Activated CD8-positive, alpha-beta memory T cell treated with anti-CD3 and anti-CD28 coated beads for 4 hours (primary cell): ENCODE results near the gene RND3.

Experiments used
- DNase-seq, 2 donors: peaks; one replicate each; pipeline ENCODE4 v3.0.0-alpha.2; 2020; ENCODE audit warnings: low read depth in 2 of 2

The RND3 gene

DNA sequence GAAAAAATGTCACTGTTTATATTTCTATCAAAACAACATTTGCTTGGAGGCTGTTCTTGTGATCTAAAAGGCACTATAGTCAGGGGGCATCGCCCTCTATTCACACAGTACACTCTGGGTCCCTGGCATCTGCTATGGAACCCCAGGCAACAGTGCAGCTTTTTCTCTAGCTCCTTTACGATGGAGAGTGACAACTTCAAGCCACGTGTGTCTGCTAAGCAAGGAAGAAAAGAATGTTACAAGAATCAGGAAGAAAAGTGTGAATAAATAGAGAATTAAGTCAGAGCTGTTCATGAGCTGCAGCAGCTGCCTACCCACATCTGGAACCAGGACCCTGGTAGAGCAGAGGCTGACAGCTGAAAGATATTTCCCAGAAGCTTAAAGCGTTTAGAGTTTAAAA is 11.2 kb downstream of the RND3 start:
- no peak for DNase-seq

DNA sequence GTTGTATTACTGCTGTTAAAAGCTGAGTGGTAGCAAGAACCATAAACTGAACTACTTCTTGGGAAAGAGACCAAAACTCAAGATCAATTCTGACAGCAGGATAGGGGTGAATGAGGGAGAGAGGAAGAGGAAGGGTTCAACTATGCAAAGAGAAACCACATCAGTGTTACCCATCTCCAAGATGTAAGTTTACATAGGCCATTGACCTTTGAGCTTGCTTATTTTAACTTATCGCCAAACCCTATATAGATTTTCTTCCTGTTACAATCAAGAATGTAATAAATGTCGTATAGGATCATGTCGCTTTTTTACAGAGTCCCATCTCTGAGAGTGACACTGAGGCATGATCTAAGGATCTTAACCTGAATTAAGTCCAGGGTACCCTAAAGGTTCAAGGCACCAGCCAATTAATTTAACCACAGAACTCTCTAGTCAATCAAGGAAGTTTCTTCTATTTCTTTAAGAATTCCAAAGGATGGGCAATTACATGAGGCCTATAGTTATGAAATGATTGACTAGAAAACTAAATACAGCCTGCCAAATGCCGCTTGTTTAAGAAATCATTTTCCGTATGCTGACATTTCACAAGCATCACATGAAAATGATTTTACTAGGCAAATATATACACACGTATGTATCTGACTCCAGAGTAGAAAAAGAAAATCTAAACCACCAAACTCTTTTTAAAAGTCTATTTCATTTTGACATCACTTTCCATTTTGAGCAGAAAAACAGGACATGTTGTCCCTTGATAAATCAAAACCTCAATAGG is 11.8 kb downstream of the RND3 start:
- no peak for DNase-seq

DNA sequence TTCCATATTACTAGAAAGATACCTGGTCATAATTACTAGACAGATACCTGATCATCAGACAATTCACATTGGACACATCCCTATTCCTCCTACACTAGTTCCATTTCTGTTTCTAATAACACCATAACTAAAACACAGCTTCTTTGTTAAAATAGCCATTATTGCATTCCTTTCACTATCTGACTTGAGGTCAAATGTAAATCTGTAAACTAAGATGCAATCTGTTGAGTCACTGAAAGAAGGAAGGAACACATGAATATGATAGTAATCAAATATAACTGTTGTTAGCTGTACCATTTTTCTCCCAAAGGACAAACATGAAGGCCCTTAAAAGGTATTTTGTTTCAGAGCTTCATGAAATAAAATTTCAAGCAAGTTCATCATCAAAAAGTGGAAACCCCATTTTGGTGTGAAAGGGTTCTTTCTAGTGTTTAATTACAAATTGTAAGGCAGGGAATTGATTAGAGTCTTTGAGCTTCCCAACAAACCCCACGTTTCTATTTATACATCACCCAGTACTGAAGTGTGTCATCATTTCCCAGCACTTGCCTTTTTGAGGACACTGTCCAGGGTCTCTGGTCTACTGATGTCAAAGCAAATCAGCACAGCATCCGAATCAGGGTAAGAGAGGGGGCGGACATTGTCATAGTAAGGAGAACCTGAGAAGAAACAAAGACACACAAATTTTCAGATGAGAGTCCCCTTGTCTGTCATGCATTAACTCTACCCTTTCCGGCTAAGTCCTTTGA is 13.0 kb downstream of the RND3 start:
- DNase-seq, result no peak

DNA sequence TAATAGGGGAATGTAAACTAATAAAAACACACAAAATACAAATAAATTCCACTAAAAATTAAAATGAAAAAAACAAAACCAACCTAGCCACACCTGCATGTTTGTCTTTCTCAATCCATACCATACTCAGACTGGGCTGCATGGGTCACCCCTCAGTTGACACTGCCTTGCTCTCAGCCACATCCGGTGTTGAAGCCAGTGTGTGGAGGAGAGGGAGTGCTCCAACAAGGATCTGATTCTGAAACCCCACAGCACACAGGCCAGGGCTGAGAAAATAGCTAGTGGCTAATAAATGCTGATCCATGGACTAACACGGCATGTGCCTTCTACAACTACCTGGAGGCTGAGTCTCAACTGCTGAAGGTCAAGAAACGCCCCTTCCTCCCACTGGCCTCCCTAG is 13.7 kb downstream of the RND3 start:
- DNase-seq, result no peak

DNA sequence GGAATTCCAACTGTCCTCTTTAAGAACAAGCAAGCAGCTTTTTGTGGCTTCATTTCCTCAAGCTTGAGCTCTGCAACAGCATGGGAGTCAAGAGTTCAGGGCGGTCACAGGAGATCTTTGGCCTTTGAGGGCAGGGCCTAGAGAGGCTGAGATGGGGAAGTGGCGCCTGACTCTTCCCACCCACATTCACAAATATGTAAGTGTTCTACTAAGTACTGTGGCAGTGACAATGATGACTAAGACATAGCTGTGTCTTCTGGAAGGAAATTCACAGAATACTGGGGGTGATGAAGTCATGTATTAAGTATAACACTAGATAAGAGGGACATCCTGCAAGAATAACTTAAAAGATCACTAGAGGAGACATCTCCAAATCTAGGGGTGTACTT is 15.0 kb downstream of the RND3 start:
- no peak for DNase-seq

DNA sequence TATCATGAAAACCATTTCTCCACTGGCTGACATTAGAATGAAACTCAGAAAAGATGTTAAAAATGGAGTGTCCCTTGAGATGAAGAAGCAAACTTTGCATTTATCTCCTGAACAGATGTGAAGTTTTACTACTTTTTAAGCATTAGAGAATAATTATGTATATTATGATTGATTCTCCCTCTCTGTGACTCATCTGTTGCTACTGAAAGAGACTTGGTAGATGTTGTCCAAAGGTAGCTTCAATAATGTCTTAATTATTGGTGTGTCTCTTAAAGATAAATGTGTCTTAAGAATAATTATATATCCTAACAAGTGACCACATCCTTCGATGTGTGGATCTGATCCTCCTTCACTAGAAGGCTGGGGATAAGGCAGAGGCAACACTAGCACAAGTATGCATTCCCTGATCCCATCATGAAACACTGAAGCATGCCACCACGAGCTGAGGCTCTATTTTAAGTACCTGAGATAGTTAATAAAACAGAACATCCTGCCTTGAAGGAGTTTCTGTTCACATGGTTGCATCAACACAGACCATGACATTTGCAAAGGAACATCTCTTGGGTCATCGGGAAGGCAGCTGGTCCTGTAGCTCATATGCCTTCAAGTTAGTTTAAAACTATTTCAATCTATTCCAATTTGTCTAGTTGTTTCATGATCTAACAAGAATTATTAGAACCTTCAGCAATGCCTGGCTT is 15.5 kb downstream of the RND3 start:
- DNase-seq, result no peak

DNA sequence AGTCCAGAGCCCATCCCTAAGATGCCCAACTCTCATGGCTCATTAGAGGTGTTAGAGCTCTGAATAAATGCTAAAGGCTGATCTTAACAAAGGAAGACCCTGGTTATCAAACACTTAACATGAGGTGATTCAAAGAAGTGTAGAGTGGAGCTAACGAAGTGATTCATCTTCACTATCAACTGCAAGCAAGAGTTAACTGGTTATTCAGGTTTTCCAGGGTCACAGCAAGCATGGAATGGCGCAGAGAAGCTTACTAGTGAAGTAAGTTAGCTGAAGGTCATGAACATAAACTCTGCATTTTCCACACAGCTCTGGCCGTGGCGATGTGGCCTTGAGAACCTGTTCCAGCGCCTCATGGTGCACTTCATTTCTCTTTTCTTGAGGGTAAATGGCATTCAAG is 17.0 kb downstream of the RND3 start:
- DNase-seq, result no peak

DNA sequence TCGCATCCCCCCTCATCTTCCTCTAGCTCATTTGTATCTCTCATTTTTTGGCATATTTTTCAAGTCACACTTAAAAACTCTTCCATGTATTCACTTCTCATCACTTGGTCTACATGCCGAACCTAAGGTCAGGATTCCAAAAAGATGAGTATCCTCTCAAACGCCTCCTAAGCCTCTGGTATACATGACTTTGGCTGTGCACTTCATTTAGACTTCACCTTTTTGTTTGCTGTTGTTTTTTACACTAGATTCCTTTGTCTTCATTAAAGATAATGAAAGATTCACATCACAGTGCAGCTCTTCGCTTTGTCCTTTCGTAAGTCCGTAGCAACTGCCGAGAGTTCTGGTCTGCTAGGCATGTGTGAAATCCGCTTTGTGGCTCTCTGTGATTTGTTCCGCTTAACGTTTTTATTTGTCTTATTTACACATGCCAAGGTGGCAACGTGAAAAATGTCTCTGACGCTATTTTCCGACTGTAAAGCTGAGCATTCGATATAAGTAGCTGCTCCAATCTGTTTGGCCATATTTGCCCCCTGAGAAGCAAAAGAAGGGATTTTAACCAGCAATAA is 17.7 kb downstream of the RND3 start:
- no peak for DNase-seq

DNA sequence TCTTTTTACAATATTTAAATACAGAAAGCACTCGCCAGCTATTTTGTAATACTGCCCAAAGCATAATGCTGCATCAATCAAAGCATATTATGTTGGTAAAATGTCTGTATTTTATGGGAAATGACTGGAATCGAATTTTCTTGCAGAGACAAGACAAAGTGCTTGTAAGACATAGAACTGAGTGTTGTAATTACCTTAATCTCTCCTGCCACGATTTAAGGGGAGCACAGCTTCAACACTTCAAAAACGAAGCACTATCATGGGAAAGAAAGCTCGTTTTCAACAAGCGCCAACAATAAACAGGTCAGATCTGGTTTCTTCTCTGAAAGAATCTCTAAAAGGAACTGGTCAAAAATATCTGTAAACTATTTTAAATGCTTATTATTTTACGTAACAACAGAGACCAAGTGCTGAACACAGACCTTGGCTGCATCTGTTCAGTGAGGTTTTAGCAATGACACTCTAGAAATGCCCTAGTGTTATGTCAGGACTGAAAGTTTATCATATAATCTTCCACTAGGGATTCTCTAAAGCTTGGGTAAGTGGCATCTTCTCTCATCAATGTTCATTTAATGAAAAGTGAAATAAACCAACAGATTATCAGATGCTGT is 19.0 kb downstream of the RND3 start:
- no peak for DNase-seq

DNA sequence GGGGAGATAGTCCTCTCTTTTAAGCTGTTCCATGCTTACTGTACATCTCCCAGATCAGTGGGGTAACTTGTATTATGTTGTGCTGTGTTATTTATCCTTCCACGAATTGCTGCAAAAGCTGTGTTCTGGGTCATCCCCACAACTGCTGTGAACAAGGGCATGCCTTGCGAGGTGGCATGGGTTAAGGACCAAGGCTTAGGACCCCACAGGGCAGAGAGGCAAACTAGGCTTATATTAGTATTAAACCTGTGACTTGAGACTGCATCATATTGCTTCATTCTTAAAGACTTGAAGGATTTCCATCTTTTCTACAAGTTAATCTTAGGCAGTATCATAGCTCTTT is 19.9 kb downstream of the RND3 start:
- no peak for DNase-seq

DNA sequence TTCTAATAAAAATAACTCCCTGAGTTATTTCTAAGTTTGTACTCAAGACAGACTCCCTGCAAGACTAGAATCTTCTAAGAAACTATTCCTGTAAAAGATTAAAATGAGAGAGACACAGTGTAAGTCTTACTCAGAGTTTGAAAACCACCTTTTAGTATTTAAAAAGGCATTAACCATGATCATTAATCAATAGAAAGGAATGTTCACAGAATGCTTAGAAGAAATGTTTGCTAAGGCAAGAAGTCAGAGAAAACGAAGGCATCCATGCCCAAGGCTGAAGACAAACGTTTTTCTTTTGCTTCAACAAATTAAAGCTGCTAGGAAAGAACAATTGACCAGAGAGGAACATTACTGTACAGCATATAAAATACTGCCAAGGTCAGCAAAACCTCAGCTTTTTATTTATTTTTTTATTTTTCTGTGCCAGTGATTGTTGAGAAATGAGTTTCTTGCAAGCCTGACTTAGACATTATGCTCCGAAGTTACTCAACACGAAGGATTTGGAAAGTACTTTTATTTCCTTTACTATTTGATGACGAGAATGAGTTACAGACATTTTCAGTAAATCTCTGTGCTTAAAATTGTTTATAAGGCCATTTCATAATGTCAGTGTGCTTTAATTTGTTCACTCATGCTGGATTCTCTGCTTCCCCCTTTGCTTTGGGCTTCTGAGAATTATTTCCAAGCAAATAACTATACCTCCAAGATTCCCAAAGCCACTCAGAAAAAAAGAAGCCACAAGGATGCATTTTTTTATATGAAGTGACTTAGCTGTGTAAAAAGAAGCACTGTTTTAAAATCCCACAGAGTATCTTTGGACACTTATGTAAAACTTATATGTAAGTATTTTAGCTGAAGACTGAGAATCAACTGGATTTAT is 20.5 kb downstream of the RND3 start:
- DNase-seq, result no peak

DNA sequence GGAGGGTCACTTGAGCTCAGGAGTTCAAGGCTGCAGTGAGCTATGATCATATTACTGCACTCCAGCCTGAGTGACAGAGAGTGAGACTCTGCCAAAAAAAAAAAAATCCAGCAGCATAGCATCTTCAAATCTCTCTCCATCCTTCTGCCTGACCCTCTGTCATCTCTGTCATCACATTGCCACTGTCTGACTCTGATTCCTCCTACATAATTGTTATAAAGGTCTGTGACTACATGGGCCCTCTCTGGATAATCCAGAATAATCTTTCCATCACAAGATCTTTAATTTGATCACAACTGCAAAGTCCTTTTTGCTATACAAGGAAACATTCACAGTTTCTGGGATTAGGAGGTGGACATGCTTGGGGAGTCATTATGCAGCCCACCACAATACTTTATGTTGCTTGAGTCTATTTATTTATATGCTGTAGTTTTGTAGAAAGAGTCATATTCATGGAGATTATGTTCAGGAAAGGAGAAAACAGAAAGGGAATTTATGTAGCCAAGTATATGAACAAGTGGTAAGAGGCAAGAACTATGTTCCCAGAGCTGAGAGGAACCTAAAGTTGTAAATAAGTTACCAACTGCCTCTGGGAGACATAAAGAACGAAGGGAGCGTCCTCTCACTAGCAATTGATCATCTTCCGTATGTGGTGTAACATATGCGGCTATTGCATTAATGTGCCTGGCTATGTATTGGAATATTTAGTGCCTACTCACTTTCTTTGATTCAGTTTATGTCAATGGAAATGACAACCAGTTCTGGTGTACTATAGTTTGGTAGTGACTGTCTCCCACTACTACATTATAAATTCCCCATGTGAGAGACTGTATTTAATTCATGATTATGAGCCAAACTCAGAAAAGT is 21.5 kb downstream of the RND3 start:
- no peak for DNase-seq

DNA sequence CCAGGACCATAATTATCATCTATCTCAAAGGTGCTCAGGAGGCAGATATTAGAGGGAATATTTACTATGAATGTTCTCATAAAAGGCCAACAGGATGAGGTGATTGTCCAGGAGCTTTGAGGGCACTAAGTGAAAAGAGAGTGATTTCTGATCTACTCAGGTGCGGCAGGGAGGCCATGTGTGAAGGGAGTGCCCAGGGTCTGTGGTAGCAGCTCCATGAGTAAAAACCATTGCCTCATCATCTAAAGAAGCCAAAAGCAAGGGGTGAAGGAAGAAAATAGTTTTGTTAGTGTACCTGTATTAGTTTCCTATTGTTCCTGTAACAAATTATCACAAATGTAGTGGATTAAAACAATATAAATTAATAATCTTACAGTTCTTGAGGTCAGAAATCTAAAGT is 22.5 kb downstream of the RND3 start:
- no peak for DNase-seq

DNA sequence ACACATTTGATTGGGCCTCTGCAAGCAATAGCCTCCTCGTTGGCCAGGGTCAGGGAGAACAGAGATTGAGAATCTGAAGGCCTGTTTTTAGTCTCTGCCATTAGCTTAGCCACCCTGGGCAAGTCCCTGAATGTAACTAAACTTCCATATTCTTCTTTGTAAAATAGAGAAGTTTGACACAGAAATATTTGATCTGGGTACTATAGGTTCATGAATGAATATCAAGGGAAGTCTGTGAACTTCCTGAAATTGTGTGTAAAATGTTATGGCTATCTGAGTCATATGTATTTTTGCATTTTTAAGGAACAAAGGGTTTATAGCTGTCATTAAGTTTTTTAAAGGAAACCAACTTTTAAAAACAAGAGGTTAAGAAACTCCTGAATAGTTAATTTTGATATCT is 23.2 kb downstream of the RND3 start:
- no peak for DNase-seq

DNA sequence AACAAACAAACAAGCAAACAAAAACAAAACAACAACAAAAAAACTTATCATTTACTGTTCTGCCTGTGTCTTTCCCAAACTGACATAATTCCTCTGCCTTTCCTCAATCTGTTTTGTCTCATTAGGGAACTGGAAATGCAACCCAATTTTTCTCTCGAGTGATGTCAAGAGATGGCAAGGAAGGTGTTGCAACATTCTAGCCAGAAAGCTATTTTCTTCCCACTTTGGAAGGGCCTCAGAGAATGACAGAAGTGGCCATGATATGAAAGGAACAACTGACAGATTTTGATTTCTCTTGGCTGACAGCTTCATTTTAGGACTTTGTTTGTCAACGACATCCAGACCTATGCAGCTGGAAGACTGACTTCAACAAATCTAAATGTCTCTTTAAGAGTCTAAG is 24.7 kb downstream of the RND3 start:
- DNase-seq, result no peak

DNA sequence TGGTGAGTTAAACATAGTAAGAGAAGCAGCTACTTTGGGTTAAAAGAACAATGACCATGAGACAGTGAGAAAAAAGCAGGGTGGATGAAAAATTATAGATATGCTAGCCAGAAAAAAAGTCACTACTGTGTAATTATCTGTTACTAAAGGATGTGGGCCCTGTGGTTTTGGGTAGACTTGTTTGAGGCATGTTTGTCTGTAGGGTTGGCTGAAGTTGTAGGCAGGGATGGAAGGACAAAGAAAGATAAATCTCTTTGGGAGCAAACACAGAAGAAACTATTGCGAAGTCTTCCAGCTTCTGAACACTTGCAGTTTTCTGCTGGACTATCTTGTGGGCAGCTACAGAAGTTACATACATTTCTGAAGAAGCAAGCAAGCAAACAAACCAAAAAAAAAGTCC is 28.2 kb downstream of the RND3 start:
- no peak for DNase-seq

DNA sequence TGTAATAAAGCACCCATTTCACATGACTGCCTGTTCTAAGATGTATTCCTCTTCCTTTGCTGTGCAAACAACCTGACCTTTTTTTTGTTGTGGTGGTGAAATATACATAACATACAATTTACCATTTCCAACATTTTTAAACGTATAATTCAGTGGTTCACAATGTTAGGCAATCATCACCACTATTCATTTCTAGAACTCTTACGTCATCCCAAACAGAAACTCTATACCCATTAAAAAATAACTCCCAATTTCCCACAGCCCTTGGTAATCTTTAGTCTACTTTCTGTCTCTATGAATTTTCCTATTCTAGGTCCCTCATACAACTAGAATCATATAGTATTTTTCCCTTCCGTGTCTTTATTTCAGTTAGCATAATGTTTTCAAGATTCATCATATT is 36.7 kb downstream of the RND3 start:
- no peak for DNase-seq

DNA sequence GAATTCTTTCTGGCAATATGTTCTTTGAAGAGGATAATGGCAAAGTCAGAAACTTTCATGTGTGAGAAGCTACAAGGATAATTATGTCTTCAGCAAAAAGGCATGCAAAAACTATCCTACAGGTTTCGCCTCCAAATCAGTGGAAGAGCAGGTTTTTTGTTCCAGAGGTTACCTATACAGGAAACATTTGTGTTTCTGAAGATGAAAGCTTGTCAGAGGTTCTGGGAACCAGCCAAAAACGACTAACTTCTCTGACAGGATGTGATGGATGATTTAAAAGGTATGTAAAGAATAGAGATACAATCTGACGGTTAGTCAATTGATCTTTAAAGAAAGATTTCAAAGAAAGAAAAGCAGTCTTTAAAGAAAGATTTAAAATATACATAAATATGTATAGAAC is 37.6 kb downstream of the RND3 start:
- DNase-seq, result no peak

DNA sequence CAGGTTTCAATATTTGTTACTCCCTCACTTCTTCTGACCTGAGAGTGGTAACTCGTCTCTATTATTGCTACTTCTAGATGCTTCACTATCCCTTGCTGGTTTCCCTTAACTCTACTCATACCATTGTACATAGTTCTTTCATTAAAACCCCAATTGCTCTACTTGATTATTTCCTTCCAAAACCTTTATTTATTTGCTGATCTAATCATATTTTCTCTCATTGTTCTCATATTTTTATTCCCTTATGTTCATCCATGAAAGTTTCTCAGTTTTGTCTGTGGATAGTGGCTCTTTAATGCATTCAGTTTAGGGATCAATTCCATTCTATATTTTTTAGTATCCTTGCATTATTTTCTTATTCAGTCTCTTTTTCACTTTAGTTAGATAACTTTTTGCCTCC is 42.1 kb downstream of the RND3 start:
- no peak for DNase-seq

DNA sequence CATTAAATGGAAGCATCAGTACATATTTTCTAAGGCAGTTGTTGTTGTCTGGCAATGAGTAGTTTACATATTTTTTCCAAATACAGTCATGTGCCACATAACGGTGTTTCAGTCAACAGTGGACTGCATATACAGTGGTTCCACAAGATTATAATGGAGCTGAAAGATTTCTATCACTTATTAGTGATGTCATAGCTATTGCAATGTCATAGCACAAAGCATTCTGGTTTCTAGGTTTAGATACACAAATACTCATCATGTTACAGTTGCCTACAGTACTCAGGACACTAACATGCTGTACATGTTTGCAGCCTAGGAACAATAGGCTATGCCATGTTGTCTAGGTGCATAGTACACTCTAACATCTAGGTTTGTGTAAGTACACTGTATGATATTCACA is 45.0 kb downstream of the RND3 start:
- DNase-seq, result no peak
